Panc1 (cell line): Measurements from ENCODE around the gene KIAA0232.

Experiments
- CTCF ChIP-seq: fragments of 450-650 bp; IDR thresholded peaks from 2 replicates; pipeline ENCODE4 v1.5.1; 2017; ENCODE audit warnings: mild to moderate bottlenecking
- POLR2AphosphoS5 ChIP-seq: IDR thresholded peaks from 2 replicates; pipeline ENCODE4 v1.6.1; 2012; ENCODE audit warnings: mild to moderate bottlenecking, low read depth, low read length, moderate library complexity
- REST ChIP-seq, 2 experiments: IDR thresholded peaks; 2 replicates each; pipeline ENCODE4 v1.6.1; 2011 to 2012; ENCODE audit warnings: low read depth in 2 of 2, control low read depth in 1 of 2, low read length in 1 of 2, mild to moderate bottlenecking in 1 of 2, moderate library complexity in 1 of 2; ENCODE audit not compliant: insufficient read depth in 1 of 2
- TCF7L2 ChIP-seq: IDR thresholded peaks from 2 replicates; pipeline ENCODE4 v1.6.1; 2011; ENCODE audit warnings: mild to moderate bottlenecking, low read depth, low read length, inconsistent platforms

- no peak for TF ChIP-seq CTCF
- TF ChIP-seq POLR2AphosphoS5, result no peak
- TF ChIP-seq REST (IDR thresholded peaks at IDR 0.05; ENCODE audit: insufficient read depth in 1 of 2, low read depth in 2 of 2, low read length in 1 of 2), result no peak
- TF ChIP-seq TCF7L2, result no peak
Observed at GRCh38 chr4:6747294-6748051, 35.1 kb upstream of the KIAA0232 start.
